M059J (cell line): ENCODE results near the gene MYH9. TPM values are rescaled to one million over a fixed set of nuclear protein-coding genes. Genes with fewer than 3 reads are reported as not detected.

Experiments used
- DNase-seq: peaks from one replicate; pipeline ENCODE4 v3.0.0-alpha.2; 2012; ENCODE audit warnings: low read depth
- total RNA-seq: library from RNA; depleted of rRNA; stranded (reverse); fragments of >200 nt; shearing (Covaris generic); gene quantifications from 2 replicates; pipeline ENCODE4 v1.2.3, GENCODE V29; 2014

MYH9 gene
- total RNA-seq, 1 experiment from 2014 or later = 320 TPM

DNA sequence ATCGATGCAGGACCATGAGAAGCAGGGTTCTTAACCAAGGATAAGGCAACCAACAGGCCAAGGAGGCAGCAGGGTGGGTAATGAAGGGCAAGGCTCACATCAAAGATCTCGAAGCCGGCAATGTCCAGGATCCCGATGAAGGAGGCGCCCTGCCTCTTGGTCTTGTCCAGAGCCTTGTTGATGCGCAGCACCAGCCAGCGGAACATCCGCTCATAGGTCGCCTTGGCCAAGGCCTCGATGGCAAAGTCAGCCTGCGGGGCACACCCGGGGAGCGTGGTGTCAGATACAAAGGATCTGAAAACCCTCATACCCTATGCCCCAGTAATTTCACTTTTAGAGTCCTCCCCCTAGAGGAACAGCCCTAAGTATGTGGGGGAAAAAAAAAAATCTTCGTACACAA is 71.3 kb downstream of the MYH9 start:
- DNase-seq = no peak

DNA sequence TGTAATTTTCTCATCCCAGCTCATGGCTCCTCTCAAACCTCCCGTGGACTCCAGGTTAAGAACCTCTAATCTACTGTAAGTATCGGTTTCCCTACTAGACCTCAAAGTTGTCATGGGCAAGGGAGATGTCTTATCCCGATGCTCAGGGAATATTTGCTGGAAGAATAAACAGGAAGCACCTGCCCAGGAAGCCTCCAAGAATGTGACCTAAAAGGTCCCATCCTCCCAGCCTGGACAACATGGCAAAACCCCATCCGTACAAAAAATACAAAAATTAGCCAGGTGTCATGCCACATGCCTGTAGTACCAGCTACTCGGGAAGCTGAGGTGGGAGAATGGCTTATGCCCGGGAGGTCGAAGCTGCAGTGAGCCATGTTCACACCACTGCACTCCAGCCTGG is 72.4 kb downstream of the MYH9 start:
- no peak for DNase-seq

DNA sequence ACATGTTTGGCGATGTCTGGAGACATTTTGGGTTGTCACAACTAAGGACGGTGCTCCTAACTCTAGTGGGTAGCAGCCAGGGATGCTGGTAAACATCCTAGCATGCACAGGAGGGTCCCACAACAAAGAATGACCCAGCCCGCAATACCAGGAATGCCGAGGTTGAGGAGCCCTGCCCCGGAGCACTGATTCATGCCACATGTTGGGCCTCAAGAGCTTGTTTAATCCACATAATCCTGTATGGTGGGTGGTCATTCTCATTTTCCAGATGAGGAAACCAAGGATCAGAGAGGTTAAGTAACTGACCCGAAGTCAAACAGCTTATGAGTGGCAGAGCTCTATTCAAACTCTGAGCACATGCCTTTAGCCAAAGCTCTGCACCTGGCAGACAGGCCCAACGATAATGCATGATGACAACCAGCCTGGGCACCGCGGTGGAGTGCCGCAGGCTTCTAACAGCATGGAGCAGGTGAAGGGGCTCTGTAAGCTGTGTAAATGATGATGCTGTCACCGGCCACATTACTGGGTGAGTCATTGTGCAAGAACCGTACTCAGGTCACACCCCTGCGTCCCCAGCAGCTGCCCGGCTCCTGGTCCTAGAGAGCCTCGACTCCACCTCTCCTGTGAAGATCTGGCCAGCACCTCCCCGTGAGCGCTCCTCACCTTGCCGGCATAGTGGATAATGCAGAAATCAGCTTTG is 76.2 kb downstream of the MYH9 start:
- DNase-seq = peak; percentile 50

DNA sequence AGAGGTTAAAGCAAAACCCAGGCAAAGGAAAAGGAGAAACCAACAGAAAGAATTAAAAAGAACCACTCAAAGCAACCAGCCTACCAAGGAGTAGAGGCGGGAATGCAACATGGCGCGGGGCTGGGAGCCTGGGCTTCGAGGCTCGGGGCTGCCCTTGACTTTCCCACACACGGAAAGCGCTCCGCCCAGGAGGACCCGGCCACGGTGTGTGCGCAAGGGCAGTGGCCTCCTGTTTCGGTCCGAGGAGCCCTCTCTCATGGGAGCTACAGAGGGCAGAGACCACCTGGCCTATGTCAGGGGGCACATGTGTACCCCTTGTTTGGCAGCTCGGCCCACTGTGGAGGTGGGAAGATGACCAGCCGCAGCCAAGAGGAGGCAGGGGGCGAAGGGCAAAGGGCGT is 78.9 kb downstream of the MYH9 start:
- DNase-seq = no peak

DNA sequence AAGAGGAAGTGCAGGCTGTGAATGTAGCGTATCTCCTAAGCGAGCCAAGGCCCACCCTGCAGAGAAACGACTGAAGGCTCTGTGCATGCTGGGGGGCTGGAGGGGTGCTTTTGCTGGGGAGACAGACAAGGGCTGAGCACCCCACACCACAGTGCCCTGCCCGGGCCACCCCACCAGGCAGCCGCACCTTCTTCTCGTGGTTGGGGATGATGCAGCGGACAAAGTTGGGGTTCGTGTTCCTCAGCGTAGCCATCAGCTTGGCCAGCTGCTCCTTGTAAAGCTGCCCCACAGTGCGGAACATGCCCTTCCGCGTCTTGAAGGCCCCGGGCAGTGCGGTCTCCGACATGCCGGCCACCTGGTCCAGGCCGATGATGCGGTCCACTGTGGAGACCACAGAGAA is 81.5 kb downstream of the MYH9 start:
- DNase-seq = no peak

DNA sequence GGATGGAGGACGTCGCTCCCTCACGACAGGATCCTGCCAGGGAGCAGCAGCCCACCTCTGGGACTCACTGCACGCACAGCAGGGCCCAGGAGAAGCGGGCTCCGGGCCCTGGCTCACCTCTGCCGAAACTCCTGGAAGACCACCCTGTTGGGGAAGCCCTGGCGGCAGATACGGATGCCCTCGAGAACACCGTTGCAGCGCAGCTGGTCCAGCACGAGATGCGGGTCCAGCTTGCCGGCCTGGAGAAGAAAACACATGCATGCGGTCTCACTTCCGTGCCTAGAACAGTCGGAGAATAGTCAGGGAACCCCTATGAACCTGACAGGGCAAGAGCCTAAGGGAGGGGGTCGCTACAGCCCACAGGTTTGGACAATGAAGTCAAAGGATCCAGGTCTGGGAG is 82.0 kb downstream of the MYH9 start:
- no peak for DNase-seq

DNA sequence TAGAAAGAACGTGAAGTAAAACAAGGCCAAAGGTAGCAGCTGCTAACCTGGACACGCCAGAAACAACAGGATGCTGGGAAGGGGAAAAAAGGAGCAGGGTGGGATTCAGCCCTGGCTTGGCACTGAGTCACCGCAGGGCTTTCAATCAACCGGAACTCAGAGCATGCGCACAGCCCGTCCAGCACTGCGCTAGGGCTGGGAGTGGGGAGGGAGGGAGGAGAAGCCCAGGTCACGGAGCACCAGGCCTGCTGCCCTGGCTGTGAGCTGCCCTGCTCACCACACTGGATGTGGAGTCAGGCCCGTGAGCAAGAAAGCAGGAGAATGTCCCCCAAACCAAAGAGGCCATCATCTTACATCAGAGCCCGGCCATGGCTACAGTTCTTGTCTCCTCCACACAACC is 83.3 kb downstream of the MYH9 start:
- no peak for DNase-seq

DNA sequence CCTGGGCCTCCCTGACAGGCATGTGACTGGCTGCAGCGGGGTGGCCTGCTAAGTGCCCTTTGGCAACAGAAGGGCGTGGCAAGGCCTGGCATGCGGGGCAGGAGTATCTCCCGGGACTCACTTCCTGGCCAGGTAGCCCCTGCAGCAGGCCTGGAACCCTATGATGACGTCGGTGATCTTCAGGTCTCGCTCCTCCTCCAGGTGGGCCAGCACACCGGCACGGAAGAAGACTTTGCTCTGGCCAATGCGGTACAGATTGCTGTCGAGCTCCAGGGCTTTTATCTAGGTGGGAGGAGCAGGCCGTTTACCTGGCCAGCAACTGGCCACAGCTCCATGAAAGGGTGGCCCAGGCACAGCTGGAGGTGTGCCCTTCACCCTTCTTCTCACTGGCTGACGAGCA is 83.9 kb downstream of the MYH9 start:
- no peak for DNase-seq

DNA sequence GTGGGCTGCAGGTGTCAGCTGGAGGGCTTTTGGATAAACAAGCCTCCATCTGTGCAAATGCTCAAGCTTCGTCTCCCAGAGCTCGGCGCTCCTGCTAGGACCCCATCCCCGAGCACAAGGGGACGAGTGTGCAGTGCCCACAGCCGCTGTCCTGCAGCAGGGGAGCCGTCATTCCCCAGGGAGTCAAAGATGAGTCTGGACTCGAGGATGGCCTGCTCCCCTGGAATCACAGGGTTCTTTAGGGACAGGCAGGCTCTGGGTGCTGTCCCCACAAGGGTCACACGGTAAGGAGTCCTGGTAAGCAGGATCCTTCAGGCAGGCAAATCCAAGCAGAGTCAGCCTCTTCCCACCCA is 84.7 kb downstream of the MYH9 start:
- no peak for DNase-seq

DNA sequence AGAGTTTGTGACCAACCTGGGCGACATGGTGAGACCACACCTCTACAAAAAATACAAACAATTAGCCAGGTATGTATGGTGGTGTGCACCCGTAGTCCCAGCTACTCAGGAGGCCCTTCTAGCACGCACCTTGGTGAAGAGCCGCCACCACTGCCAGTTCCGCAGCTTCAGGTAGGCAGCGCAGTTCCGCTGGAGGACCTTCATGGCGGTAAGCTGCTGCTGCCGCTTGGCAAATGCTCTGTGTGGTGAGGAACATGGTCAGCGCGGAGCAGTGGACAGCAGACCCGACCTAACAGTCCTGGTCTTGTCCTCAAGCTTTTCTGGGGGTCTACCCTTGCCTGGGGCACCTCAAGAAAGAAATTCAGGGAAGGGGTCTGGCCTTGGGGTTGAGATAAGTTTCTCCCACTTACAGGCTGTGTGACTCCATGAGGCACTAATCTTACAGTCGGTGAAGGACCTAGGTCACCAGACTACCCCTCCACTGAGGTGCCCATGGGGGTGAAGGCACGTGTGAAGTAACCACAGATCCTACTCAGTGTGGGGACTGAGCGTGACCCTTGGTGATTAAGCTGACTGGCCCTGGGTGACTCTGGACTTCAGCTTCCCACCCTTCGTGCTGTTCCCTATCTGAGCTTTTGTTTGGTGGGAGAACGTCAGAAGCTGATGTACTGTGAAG is 85.2 kb downstream of the MYH9 start:
- DNase-seq = no peak

DNA sequence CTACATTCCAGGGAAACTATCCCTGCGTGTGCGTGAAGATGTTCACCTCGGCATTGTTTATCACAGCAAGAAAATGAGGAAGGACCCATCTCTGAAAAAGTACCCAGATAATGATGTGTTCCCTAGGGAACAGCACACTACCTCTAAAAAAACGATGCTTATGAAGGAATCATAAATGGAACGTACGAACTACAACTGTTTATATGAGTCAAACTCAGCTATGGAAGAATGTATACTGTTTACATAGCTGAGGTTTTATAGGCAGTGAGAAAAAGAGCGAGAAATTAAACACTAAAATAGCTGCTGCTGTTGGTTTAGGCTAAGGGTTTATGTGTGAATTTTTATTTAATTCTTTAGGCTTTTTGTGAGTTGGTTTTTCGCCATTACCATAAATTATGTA is 85.9 kb downstream of the MYH9 start:
- peak; percentile 69 for DNase-seq

DNA sequence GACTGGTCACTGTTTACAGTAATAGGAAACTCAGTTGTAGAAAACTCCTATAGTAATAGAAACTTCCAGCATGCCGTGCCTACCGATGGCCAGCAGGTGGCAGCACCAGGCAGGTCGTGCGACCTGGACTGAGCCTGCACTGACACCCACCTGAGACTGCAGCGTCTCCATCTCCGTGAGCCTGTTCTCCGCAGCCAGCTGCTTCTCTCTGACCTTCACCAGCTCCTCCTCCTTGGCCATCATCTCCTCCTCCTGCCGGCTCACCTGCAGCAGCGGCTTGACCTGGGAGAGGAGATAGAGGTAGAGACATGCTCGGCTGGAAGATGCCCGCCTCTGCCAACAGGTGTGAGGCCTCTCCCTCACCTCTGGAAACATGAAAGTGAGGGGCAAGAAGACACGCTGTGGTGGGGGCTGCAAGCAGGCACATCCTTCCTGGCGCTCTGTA is 86.4 kb downstream of the MYH9 start:
- peak; percentile 46 for DNase-seq

DNA sequence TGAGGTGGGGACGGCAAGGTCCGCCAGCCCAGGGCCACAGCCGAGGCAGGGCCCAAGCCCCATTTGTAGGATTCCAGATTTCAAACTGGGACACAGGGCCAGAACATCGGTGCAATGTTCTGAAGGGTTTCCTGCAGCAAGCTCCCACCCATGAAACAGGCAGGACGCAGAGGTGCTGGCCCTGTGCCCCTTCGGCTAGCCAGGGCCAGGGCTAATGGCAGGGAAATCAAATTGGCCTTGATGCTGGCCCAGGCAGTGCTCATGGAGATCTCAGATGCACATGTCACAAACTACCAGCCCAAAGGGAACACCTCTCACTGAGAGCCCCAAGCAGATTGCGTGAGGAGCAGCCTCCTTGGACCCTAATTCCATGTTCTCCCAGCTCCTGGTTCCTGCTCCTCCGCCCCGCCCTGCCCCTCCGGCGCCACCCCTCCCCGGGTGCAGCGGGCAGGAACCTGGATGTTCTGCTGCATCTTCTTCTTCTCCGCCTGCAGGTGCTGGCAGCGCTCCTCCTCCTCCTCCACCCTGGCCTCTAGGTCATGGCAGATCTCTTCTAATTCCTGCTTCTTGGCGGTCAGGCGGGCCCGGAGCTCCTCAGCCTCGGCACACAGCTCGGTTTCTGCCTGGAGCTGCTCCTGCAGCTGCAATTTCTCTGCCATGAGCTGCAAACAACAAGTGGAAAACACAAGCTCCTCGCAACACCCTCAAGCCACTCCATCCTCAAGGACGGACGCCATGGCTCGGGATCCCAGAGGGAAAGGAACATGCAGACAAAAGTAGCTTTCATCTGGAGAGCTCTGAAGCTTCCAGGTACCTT is 87.2 kb downstream of the MYH9 start:
- DNase-seq = no peak

DNA sequence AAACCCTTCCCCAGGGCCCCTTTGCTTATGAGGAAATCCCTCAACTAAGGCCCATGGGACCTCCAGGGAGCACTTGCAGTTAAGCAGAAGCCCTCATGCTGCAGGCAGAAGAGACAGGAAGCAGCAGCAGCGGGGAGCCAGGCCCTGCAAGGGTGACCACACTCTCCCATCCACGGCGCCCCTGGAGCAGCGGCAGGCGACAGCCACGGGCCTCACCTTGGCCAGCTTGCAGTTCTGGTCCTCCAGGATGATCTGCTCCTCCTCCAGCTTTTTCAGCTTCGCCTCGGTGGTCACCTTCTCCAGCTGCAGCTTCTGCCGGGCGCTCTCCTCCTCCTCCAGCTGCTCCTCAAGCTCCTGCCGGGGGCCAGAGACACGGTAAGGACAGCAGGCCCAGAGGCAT is 87.9 kb downstream of the MYH9 start:
- no peak for DNase-seq

DNA sequence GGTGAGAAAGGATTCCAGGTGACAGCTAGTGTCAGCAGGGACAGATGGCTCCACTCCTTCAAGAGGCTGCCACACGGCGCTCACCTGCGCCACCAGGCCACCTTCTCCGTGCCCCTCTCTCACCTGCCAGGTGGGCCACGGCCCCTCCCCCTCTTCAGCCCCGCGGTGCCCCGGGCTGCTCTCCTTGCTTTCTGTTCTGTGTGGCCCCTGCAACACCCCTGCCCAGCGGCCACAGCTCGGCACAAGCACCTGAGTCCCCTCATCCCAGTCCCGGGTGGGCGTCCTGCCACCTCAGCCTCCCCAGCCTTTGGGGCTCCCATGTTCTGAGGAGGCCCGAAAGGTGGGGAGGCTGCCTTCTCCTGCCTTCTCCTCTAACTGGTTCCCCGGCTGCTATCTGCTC is 88.5 kb downstream of the MYH9 start:
- no peak for DNase-seq

DNA sequence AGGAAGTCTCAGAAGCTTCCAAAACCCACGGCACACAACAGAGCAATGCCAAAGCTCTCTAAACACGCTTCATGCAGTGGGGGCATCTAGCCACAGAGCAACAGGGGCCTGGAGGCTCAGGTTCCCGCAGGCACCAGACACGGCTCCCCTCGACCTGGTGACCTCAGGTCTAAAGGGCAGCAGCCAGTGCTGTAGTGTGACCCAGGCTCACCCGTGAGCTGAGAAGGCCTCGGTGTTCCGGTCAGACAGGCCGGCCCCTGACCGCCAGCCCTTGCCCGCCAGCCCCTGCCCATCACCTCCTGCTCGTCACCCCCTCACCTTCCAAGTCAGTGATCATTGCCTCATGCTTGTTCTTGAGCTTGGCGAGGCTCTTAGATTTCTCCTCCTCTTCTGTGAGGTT is 89.2 kb downstream of the MYH9 start:
- DNase-seq = no peak

DNA sequence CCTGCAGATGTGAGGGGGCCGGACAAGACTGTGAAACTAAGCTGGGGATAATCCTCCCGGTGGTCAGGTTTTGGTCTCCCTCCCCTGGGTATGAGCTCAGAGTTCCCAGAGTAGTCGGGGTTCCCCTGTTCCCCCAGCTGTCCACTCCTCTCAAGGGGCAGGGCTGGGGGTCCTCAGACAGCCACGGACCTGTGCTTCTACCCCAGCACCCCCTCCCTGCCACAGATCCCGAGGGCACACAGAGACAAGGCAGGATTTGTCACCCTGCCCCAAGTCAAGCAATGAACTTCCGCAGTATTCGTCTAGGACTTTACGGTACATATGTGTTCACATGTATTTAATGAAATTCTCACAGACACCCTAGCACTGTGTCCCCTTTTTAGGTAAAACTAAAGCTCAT is 89.6 kb downstream of the MYH9 start:
- DNase-seq = no peak

DNA sequence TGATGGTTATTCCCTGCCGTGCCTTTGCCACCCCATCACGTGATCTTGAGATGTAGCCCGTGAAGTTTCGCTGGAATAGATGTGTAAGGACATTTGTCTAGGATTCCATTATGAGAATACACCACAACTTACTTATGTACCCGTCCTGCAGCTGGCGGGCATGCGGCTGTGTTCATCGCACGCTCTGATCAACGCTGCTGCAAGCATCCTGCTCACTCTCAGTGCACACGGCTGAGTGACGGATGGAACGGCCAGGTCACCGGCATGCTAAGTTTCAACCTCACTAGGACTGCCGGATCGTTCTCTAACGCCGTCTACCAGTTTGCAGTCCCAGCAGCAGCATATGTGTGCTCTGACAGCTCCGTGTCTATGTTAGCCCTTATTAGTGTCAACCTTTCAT is 90.2 kb downstream of the MYH9 start:
- no peak for DNase-seq

DNA sequence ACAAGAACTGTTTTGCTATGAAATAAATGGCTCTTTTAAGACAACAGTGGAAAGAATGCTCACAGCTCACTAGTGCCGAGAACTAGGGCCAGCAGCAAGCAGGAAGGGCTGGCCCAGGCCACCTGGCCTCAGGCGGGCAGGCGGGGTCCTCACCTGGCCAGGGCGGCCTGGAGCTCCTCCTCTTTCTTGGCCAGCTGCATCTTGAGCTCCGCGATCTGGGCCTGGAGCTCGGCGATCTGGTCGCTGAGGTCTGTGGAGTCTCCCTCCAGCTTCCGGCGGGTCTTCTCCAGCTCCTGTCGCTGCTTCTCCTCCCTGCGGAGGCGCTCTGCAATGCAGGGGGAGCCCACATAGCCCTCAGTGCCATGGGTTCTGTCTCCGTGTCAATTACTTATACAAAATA is 91.1 kb downstream of the MYH9 start:
- no peak for DNase-seq

DNA sequence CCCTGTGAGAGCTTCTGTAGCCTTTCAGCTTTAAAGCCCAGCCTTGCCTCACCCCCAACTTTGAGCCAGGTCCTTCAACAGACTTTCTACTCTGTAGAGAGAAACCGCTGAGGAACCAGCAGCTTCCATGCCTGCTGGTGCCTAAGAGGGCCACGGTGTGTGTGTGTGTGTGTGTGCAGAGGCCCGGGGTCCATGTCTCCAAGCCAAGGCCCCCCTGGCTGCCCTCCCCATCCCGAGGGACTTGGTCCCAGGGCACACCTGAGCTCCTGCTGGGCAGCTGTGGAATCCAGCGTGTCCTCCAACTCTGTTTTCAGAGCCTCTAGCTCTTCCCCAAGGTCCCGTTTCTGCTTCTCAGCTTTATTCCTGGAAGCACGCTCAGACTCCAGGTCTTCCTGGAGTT is 92.5 kb downstream of the MYH9 start:
- no peak for DNase-seq

DNA sequence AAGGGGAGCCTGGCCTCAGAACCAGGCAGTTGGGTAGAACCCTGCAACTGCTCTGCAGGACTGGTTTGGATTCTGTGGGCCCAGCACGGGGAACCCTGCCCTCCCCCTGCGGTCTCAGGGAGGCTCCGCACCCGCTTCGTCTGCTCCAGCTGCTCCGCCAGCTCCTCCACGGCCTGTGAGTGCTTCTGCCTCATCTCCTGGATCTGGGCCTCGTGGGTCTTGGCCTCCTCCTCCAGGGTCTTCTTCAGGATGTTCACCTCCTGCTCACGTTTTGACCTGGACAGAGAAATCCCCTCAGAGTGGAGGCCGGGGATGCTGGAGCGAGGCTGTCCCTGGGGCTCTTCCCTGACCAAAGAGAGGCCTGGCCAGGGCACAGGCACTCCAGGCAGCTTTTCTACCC is 93.0 kb downstream of the MYH9 start:
- DNase-seq = no peak

DNA sequence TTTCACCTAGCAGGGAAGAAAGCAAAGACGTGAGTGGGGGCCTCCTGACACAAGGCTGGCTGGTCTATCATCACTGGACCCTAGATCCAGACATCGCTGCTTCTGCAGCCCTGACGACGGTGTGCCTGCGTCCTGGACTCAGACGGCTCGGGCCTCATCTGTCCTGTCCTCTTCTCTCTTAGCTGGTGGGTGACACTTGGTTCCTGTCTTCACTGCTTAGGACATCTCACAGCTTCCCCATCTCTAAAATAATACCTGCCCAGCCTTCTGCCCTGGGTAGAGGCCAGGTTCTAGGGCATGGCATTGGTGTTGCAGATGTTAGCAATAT is 93.5 kb downstream of the MYH9 start:
- no peak for DNase-seq

DNA sequence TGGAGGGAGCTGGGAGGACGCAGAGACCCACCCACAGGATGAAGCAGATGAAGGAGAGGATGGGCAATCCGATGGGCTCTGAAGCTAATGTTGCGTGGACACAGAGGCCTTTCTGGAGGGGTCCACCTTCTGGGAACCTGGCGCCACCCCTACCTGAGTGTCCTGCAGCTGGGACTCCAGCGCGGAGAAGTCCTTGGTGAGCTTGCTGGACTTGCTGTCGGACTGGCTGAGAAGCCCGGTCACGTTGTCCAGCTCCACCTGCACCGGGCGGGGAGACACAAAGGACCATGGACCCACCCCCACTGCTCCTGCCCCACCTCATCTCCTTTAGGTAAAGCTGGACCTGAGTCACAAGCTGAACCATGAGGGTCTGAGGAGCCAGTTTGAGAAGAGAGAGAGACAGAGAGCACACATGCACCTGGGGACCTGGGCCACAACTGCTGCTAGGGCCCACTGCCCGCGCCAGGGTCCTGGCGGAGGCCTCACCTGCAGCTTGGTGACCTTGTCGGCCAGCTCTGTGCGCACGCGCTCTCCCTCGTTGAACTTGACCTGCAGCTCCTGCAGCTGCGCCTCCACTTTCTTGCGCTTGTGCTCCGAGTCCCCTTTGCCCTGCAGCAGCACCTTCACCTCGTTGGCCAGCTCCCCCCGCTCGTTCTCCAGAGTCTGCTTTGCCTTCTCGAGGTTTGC is 94.0 kb downstream of the MYH9 start:
- DNase-seq = no peak
